NCI-H1694 (cell line): Measurements from ENCODE around the gene DNAJB8.

Source experiments
- DNase-seq: peaks from one replicate; lab custom pipeline; 2025; lab: John Stamatoyannopoulos, UW

Gene DNAJB8

GRCh38 chr3:128466840-128467541, at the start of gene DNAJB8:
DNAJB8 (minus strand) TSS chr3:128466890; CDS start chr3:128463245, 3,645 bp downstream.
- DNase-seq, result no peak

- no peak for DNase-seq
These were observed 49.3 kb upstream of the DNAJB8 start for GRCh38 chr3:128515967-128516366.

- DNase-seq, result no peak
These were observed 42.2 kb upstream of the DNAJB8 start for GRCh38 chr3:128508852-128509251.

- DNase-seq, result no peak
These were observed 40.1 kb upstream of the DNAJB8 start for GRCh38 chr3:128506754-128507153.

GRCh38 chr3:128505771-128506170, 39.1 kb upstream of the DNAJB8 start:
- no peak for DNase-seq

GRCh38 chr3:128504963-128505730, 38.5 kb upstream of the DNAJB8 start:
- no peak for DNase-seq

GRCh38 chr3:128504533-128504915, 37.8 kb upstream of the DNAJB8 start:
- DNase-seq, result no peak

GRCh38 chr3:128503751-128504532, 37.3 kb upstream of the DNAJB8 start:
- DNase-seq, result no peak

GRCh38 chr3:128503164-128503651, 36.5 kb upstream of the DNAJB8 start:
- DNase-seq, result no peak

- DNase-seq, result no peak
These were observed 36.0 kb upstream of the DNAJB8 start for GRCh38 chr3:128502712-128503111.

GRCh38 chr3:128501431-128501830, 34.7 kb upstream of the DNAJB8 start:
- no peak for DNase-seq

GRCh38 chr3:128500556-128500955, 33.9 kb upstream of the DNAJB8 start:
- DNase-seq, result no peak

- DNase-seq, result no peak
These were observed 33.1 kb upstream of the DNAJB8 start for GRCh38 chr3:128499724-128500275.

- DNase-seq, result no peak
These were observed 32.3 kb upstream of the DNAJB8 start for GRCh38 chr3:128498901-128499530.

GRCh38 chr3:128498127-128498626, 31.5 kb upstream of the DNAJB8 start:
- peak; percentile 38 for DNase-seq

- DNase-seq, result peak; percentile 64
These were observed 30.8 kb upstream of the DNAJB8 start for GRCh38 chr3:128497305-128498126.

GRCh38 chr3:128496602-128497304, 30.1 kb upstream of the DNAJB8 start:
- DNase-seq, result no peak

- DNase-seq, result no peak
These were observed 29.4 kb upstream of the DNAJB8 start for GRCh38 chr3:128496019-128496601.

GRCh38 chr3:128495435-128495970, 28.8 kb upstream of the DNAJB8 start:
- DNase-seq, result no peak

- DNase-seq, result no peak
These were observed 27.6 kb upstream of the DNAJB8 start for GRCh38 chr3:128494367-128494650.
